22Rv1 (cell line): ENCODE results near the gene FAF1.

ENCODE experiments used
- ZFX ChIP-seq: fragments of 450-650 bp; IDR thresholded peaks from 2 replicates; pipeline ENCODE4 v1.6.1; 2017; ENCODE audit warnings: antibody characterized with exemption, borderline replicate concordance
- TF ChIP-seq, protein P1 (sequence below): fragments of 450-650 bp; IDR thresholded peaks from 2 replicates; pipeline ENCODE4 v1.5.1; 2017; ENCODE audit warnings: mild to moderate bottlenecking

DNA sequence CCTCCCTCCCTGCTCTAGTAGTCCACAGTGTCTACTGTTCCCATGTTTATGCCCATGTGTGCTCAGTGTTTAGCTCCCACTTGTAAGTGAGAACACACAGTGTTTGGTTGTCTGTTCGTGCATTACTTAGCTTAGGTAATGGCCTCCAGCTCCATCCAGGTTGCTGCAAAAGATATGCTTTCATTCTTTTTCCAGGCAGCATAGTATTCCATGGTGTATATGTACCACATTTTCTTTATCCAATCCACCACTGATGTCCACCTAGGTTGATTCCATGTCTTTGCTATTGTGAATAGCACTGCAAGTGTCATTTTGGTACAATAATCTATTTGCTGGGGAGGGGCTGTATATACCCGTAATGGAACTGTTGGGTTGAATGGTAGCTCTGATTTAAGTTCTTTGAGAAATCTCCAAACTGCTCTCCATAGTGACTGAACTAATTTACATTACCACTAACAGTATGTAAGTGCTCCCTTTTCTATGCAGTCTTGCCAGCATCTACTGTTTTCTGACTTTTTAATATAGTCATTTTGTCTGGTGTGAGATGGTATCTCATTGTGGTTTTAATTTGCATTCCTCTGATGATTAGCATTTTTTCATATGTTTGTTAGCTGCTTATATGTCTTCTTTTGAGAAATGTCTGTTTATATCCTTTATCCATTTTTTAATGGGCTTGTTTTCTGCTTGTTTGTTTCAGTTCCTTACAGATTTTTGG lies 344.9 kb downstream of the FAF1 start:
- TF ChIP-seq, protein P1, sequence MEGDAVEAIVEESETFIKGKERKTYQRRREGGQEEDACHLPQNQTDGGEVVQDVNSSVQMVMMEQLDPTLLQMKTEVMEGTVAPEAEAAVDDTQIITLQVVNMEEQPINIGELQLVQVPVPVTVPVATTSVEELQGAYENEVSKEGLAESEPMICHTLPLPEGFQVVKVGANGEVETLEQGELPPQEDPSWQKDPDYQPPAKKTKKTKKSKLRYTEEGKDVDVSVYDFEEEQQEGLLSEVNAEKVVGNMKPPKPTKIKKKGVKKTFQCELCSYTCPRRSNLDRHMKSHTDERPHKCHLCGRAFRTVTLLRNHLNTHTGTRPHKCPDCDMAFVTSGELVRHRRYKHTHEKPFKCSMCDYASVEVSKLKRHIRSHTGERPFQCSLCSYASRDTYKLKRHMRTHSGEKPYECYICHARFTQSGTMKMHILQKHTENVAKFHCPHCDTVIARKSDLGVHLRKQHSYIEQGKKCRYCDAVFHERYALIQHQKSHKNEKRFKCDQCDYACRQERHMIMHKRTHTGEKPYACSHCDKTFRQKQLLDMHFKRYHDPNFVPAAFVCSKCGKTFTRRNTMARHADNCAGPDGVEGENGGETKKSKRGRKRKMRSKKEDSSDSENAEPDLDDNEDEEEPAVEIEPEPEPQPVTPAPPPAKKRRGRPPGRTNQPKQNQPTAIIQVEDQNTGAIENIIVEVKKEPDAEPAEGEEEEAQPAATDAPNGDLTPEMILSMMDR = no peak
- TF ChIP-seq ZFX = no peak
